Measurements from ENCODE around the gene CGB2. TPM values are rescaled to one million over a fixed set of nuclear protein-coding genes. Genes with fewer than 3 reads are reported as not detected.
"Not testable (repeated sequence)": the region's sequence is repeated elsewhere in the genome, so short reads cannot be mapped to it uniquely, and the experiment has no call there.

CGB2 gene
- total RNA-seq, 1 donor from 2014 or later, result not detected

GRCh38 chr19:49009828-49010227 is 21.9 kb upstream of the CGB2 start:
- no peak for DNase-seq (ENCODE audit: low read depth in 2 of 2)

- no peak for DNase-seq (ENCODE audit: low read depth in 2 of 2)
These were observed 21.2 kb upstream of the CGB2 start for GRCh38 chr19:49010453-49010852.

GRCh38 chr19:49011194-49011593 is 20.5 kb upstream of the CGB2 start:
- DNase-seq (ENCODE audit: low read depth in 2 of 2), result no peak

- no peak for DNase-seq (ENCODE audit: low read depth in 2 of 2)
These were observed 17.4 kb upstream of the CGB2 start for GRCh38 chr19:49014123-49014869.

GRCh38 chr19:49014870-49015255 is 16.8 kb upstream of the CGB2 start:
- DNase-seq (ENCODE audit: low read depth in 2 of 2), result no peak

- DNase-seq (ENCODE audit: low read depth in 2 of 2), result no peak
These were observed 15.4 kb upstream of the CGB2 start for GRCh38 chr19:49016067-49016839.

- no peak for DNase-seq (ENCODE audit: low read depth in 2 of 2)
These were observed 14.5 kb upstream of the CGB2 start, which contains the start of gene LHB for GRCh38 chr19:49017041-49017665. TSS of gene LHB (minus strand) at chr19:49017091. CDS start at chr19:49017081, 10 bp downstream.

- DNase-seq (ENCODE audit: low read depth in 2 of 2), result peak; percentile 23 to 68
These were observed 13.9 kb upstream of the CGB2 start for GRCh38 chr19:49017666-49018351.

GRCh38 chr19:49018388-49019241 is 13.1 kb upstream of the CGB2 start:
- not testable (repeated sequence) for DNase-seq (ENCODE audit: low read depth in 2 of 2)

GRCh38 chr19:49019242-49019932 is 12.3 kb upstream of the CGB2 start:
- DNase-seq (ENCODE audit: low read depth in 2 of 2), result peak in 1 of 2 donors; percentile 42

- no peak for DNase-seq (ENCODE audit: low read depth in 2 of 2)
These were observed 11.3 kb upstream of the CGB2 start for GRCh38 chr19:49020342-49020741.

- DNase-seq (ENCODE audit: low read depth in 2 of 2), result no peak
These were observed 10.5 kb upstream of the CGB2 start for GRCh38 chr19:49020931-49021895.

GRCh38 chr19:49022116-49022515 is 9.6 kb upstream of the CGB2 start:
- DNase-seq (ENCODE audit: low read depth in 2 of 2), result no peak

- DNase-seq (ENCODE audit: low read depth in 2 of 2), result not testable (repeated sequence)
These were observed 7.5 kb upstream of the CGB2 start, which contains the start of gene CGB3 for GRCh38 chr19:49024233-49024632. TSS of gene CGB3 (minus strand) at chr19:49024333. CDS start at chr19:49023971, 362 bp downstream.

- not testable (repeated sequence) for DNase-seq (ENCODE audit: low read depth in 2 of 2)
These were observed 6.6 kb upstream of the CGB2 start for GRCh38 chr19:49025088-49025487.

- DNase-seq (ENCODE audit: low read depth in 2 of 2), result not testable (repeated sequence)
These were observed 6.1 kb upstream of the CGB2 start for GRCh38 chr19:49025599-49025998.

- DNase-seq (ENCODE audit: low read depth in 2 of 2), result not testable (repeated sequence)
These were observed 3.0 kb upstream of the CGB2 start for GRCh38 chr19:49028686-49029085.

GRCh38 chr19:49029749-49030148 is 1.9 kb upstream of the CGB2 start:
- DNase-seq (ENCODE audit: low read depth in 2 of 2), result not testable (repeated sequence)

GRCh38 chr19:49030323-49030722 is 1.4 kb upstream of the CGB2 start:
- not testable (repeated sequence) for DNase-seq (ENCODE audit: low read depth in 2 of 2)

Measured in dermis microvascular lymphatic vessel endothelial cell (primary cell).